GM19395 (cell line): ENCODE results near the gene ELAVL3.
"Not testable (repeated sequence)": the region's sequence is repeated elsewhere in the genome, so short reads cannot be mapped to it uniquely, and the experiment has no call there.

ENCODE experiments used
- ATAC-seq: cut with Tn5 transposase; IDR thresholded peaks from one replicate; pipeline ENCODE4 v1.9.1; 2021; ENCODE audit warnings: mild to moderate bottlenecking, moderate library complexity; ENCODE audit not compliant: unreplicated experiment

Gene ELAVL3

GRCh38 chr19:11444059-11444458, 36.8 kb downstream of the ELAVL3 start:
- ATAC-seq = no peak

DNA sequence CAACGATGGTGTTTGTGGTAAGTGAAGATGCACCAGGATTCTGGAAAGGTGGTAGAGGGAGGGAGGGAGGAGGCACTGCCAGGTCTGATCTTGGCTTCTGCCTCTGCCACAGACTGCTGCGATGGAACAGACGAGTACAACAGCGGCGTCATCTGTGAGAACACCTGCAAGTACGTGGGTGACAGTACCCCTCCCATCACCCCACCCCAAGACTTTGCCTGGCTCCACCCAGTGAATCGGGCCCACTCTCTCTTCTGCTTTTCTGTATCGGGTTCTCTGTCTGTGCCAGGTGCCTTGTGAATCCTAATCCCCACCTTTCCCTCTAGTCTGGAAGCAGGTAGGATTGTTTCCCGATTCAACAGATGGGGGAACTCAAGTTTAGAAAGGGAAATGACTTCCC, 42.9 kb downstream of the ELAVL3 start:
- no peak for ATAC-seq

DNA sequence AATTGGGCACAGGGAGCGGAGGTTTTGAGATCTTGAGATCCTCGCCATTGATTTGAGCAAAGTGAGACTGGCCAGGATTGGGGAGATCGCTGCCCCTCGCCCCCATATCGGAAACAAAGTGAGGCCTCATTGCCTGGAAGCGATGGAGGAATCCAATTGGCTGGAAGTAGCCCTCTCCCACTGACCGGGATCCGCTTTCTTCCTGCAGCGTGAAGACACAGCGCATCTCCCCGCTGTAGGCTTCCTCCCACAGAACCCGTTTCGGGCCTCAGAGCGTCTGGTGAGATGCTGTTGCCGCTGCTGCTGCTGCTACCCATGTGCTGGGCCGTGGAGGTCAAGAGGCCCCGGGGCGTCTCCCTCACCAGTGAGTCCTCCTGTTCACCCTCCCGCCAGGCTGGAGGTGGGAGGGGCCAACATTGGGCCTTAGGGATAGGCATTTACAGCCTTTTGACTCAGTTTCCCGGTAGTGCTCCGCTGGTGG, 45.0 kb downstream of the ELAVL3 start:
- ATAC-seq = no peak

- ATAC-seq = peak; percentile 87
Measured at GRCh38 chr19:11435057-11435832, 45.6 kb downstream of the ELAVL3 start, which contains the start of the genes ODAD3 and PRKCSH. TSS of gene ODAD3 (minus strand) at chr19:11435121. CDS start at chr19:11435016, 105 bp downstream. TSS of gene PRKCSH (plus strand) at chr19:11435635. CDS start at chr19:11436118, 483 bp downstream.

DNA sequence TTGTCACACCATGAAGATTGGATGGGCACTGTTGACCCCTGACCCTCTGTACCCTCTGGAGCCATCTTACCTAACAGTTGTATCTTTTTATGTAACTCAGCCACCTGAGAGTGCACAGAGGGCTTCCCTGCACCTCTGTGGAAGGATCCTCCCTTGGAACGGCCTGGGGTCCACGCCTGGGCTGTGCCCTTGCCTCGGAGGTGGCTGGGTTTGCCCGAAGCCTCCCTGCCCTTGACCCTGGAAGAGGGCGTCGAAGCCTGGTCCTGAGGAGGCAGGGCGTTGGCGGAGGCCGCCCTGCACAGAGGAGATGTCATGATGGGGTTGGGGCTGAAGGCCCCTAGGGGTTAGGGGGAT, 46.2 kb downstream of the ELAVL3 start:
- ATAC-seq = peak; percentile 18

DNA sequence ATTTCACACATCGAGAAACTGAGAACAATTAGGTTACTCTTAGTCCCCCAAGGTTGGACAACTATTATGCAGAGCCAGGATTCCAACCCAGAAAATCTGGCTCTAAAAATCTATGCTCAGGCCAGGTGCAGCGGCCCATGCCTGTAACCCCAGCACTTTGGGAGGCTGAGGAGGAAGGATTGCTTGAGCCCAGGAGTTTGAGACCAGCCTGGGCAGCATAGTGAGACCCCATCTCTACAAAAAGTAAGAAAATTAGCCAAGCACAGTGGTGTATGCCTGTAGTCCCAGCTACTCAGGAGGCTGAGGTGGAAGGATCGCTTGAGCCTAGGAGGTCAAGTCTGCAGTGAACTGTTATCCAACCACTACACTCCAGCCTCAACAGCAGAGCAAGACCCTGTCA, 47.3 kb downstream of the ELAVL3 start:
- ATAC-seq = not testable (repeated sequence)

DNA sequence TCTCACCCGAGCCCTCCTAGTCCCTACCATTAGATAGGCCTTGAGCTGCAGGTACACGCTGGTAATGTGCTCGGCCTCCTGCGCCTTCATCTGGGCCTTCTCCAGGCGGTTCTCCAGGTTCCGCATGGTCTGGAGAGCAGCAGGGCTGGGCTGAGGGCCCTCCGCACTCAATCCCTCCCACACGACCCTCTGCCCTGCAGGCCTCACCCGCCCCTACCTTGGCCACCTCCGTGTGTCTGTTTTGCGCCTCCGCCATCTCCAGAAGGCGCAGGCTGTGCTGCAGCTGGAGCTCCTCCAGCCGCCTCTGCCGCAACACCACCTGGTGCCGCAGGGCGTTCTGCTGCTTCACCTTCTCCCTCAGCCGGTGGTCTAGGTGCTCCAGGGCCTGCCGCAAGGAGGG, 54.2 kb downstream of the ELAVL3 start:
- no peak for ATAC-seq

DNA sequence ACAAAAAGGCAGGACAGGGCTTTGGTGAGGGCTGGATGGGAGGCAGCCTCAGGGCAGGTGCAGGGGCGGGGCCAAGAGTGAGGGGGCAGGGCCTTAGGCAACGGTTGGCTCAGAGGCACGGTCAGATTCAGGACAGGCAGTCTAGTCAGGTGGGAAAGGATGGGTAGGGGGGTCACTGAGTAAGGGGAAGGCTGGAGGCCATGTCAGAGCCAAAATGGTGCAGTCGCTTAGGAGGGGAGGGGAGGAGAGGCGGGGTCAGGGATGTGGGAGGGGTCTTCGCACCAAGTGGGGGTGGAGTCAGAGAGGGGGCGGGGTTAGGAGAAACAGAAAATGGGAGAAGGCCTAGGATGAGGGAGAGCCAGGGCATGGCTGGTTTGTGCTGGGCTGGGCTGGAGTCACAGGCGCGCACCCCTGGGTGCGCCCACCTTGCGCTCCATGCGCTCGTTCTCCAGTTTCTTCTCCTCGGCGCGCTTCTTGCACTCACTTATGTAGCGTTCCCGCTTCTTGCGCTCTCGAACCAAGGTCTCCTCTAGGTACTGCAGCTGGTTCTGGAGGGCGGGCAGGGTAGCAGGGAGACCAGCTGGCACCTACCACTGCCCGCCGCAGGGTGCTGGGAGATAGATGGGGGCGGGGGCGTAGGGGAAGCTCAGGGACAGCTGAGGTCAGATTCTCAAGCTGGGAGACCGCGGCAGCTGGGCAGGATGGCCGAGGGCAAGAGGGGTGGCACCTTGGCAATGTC, 55.0 kb downstream of the ELAVL3 start:
- ATAC-seq = no peak

- ATAC-seq = no peak
Measured at GRCh38 chr19:11423791-11424181, 57.1 kb downstream of the ELAVL3 start.

DNA sequence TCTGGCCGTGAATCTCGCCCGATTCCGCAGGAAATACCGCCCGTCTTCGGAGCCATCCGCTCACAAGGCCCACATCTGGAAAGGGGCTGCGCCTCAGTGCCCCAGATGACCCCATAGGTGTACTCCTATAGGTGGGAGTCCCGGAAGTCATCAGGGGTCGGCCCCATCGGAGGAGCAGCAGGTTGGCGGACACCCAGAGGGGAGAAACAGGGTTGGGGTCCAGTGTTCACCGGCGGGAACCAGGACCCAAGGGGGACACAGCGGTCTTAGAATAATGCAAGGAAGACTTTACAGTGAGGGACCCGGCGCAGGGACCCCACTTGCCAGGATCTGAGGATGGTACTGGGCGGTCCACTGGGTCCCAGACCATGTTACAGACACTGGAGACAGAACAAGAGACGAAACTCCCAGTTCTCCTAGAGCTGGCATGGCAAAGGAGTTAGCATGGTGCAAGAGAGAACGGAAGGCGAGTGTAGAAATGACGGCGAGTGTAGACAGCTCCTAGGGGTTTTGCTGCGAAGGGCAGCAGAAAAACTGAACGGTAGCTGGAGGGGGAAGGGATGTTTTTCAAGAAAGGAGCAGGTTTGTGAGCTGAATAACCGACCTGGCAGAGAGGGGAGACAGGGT, 57.6 kb downstream of the ELAVL3 start:
- ATAC-seq = no peak

DNA sequence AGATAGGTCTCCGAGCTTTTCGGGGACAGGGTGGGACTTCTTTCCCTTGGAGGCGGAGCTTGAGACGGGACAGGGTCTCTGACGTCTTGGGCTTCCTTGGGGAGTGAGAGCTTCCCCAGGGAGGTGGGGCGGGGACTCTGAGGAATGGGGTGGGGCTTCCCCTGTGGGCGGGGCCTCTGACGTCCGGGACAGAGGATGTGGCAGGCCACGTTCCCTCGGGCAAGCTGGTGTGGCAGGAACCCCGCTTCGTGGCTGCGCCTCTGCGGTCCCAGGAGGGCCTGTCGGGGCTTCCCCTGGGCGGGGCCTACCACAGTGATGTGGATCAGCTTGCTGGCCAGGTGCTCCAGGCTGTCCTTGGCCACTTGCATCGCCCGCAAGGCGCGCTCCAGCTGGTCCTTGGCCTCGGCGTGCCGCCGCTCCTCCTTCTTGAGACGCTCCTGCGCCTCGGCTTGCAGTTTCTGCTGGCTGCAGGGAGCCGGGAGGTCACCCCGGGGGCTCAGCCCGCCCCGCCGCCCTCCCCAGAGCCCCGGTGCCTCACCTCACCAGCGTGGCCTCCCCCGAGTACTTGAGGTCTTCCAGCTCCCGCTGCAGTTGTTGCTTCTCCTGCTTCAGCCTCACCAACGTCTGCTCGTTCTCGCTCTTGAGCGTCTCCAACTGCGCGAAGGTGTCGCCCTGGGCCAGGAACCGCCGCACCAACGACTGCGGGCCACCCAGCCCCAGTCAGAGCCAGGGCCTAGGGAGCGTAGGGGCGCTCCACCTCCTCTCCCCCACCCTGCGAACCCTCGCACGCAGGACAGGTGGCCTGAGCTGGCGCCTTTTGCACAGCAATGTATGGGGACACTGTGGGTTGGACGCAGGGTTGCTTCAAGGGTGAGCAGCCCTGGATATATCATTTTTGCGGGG, 58.4 kb downstream of the ELAVL3 start:
- peak; percentile 70 for ATAC-seq

- ATAC-seq = peak; percentile 40
Measured at GRCh38 chr19:11421371-11422098, 59.3 kb downstream of the ELAVL3 start.

DNA sequence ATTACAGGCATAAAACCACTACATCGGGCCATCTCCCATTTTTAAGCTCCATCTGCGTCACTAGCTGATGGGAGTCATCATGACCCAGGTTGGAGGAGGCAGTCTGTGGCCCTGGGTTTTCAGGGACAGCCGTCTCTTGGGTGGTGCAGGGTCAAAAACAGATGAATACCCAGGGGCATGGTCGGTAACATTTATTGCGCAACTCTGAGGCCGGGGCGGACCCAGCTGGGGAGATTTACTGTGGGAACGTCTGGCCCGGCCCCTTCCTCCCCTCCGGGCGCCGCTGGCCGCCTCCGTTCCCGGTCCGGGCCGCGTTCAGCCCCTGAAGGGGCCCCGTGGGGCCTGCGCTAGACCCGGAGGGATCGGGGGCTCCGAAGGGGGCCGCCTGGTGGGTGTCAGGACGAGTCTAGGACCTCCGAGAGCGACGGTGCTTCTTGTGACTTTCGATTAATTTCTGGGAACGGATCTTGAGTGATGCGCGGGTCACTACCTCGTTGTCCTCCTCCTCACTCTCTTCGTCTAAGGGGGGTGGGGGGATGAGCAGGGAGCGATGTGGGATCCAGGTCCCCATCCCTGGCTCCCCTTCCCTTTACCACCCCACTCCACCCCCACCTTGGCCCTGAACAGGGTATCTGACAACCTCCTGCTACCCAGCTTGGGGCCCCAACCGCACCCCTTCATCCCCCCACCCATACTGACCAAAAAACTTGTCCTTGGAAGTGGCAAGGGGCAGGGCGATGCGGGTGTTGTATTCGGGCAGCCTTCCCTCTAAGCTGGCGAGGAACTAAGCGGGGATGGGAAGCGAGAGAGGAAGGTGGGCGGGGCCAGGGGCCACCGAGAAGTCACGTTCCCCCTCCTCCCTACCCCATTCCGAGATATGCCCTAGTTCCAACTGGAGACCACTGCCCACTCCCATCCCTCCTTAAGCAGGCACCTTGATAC, 60.1 kb downstream of the ELAVL3 start:
- ATAC-seq = no peak

DNA sequence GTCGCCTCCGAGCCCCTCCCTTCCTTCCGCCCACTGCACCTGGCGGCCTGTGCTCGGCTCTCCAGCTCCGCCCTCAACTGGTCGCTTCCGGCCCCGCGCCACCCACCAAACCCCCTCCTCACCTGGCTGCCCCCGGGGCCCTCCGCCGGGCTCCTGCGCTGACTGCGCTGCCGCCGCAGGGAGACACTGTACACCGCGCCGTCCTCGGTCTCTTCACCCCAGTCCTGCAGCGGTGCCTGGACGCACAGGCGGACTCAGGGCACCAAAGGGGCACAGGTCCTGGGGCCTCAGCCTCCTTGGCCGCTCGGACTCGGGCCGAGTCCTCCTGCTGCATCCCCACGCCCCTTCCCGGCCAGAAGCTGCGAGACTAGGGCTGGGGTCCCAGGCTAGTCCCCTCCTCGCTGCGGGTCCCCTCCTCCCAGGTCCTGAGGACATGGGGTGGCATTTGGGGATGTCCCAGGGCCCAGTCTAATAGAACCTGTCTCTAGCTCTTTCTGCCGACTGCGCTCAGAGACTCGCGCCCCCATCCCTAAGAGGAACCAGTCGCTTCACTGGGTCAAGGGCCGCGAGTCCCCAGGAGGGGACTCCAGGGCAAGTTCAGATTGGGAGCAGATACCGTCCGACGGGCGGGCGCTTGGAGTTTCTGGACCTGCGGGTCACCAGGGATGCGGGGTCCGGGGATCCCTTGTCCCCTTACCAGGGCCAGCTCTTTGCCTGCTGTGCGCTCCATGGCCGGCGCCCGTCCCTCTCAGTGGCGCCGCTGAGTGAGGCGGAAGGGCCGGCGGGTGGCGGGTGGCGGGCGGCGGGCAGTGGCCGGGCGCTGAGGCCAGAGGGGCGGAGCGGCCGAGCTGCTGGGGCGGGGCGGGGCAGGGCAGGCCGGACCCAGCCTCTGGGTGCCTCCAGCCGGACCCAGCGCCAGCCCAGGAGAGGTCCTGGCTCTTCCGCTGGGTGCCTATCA, 62.0 kb downstream of the ELAVL3 start, which contains the start of gene RGL3:
Gene RGL3 (minus strand): TSS at position 766 of the 958 bp plus-strand sequence. CDS start 36 bp downstream, at position 730.
- no peak for ATAC-seq

DNA sequence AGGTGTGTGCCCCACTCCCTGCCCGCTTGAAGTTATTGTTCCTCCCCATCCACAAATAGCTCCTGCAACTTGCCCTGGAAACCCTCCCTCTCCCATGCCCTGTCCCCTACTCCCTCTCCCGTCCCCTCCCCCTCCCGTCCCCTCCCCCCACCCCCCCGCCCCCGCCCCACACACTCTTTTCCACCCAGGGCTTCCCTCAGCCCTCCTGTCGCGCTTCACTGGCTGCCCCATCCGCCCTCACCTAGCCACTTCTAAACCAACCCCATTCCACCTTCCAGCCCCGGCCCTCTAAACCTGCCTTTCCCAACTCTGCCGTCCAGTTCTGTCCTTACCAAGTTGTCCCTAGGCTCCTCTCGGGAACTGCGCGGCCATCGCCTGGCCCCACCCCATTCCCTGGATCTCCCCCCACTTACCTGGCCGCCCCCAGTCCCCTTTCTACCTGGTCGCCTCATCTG, 62.7 kb downstream of the ELAVL3 start:
- ATAC-seq = no peak

- no peak for ATAC-seq
Measured at GRCh38 chr19:11416346-11417052, 64.3 kb downstream of the ELAVL3 start.

GRCh38 chr19:11414544-11414943, 66.3 kb downstream of the ELAVL3 start:
- ATAC-seq = no peak
